ENCODE data around the gene ASF1B. TPM values are rescaled to one million over a fixed set of nuclear protein-coding genes. Genes with fewer than 3 reads are reported as not detected.

The ASF1B gene
- total RNA-seq, 4 donors from 2014 or later, result 3.2 to 25.6 (median 14.2) TPM

DNA sequence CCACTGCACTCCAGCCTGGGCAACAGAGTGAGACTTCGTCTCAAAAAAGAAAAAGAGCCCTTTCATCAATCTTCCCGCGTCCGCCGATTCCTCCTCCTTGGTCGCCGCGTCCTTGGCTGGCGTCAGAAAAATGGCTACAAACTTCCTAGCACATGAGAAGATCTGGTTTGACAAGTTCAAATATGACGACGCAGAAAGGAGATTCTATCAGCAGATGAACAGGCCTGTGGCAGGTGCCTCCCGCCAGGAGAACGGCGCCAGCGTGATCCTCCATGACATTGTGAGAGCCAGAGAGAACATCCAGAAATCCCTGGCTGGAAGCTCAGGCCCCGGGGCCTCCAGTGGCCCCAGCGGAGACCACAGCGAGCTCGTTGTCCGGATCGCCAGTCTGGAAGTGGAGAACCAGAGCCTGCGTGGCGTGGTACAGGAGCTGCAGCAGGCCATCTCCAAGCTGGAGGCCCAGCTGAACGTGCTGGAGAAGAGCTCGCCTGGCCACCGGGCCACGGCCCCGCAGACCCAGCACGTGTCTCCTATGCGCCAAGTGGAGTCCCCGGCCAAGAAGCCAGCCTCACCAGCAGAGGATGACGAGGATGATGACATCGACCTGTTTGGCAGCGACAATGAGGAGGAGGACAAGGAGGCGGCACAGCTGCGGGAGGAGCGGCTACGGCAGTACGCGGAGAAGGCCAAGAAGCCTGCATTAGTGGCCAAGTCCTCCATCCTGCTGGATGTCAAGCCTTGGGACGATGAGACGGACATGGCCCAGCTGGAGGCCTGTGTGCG, 65.9 kb downstream of the ASF1B start:
- no peak overlapping the region for H3K4me3 ChIP-seq
- no peaks in the 10 kb centered on the region for H3K9me3 ChIP-seq
- no peaks in the 10 kb centered on the region for H3K36me3 ChIP-seq
- H3K4me1 ChIP-seq, result peaks cover 17 to 36% (median 21%) of the 10 kb centered on the region in 3 donors
- no peaks in the 10 kb centered on the region for H3K27me3 ChIP-seq
- intact Hi-C loops (cut with DNase I), result loop anchor here (10.0 kb wide), 1 partner anchor 186 kb away; no protein-coding TSS in a partner anchor
- no peak for DNase-seq
- no peak overlapping the region for H3K27ac ChIP-seq
- WGBS, 2 donors, result 87 to 90% methylated on average over 15 to 35 of the region's 43 CpGs
- TF ChIP-seq, protein P1, sequence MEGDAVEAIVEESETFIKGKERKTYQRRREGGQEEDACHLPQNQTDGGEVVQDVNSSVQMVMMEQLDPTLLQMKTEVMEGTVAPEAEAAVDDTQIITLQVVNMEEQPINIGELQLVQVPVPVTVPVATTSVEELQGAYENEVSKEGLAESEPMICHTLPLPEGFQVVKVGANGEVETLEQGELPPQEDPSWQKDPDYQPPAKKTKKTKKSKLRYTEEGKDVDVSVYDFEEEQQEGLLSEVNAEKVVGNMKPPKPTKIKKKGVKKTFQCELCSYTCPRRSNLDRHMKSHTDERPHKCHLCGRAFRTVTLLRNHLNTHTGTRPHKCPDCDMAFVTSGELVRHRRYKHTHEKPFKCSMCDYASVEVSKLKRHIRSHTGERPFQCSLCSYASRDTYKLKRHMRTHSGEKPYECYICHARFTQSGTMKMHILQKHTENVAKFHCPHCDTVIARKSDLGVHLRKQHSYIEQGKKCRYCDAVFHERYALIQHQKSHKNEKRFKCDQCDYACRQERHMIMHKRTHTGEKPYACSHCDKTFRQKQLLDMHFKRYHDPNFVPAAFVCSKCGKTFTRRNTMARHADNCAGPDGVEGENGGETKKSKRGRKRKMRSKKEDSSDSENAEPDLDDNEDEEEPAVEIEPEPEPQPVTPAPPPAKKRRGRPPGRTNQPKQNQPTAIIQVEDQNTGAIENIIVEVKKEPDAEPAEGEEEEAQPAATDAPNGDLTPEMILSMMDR (IDR thresholded peaks at IDR 0.05), result no peak
- no peak for TF ChIP-seq POLR2A (IDR thresholded peaks at IDR 0.05)

Other genes starting within 250 kb of the ASF1B start
- gene BRME1, start 230.5 kb downstream of the ASF1B start, total RNA-seq, result 1 to 10 TPM; 1.8 to 6.3 (median 4.0) TPM
- gene CC2D1A, start 230.4 kb downstream of the ASF1B start, total RNA-seq, result 10 to 100 TPM; 28.0 to 56.9 (median 36.0) TPM
- gene PODNL1, start 198.2 kb downstream of the ASF1B start, total RNA-seq, result 1 to 10 TPM; 2.3 to 8.0 (median 3.3) TPM
- 10 to 100 TPM; 14.7 to 23.1 (median 19.5) TPM for gene DCAF15, start 184.1 kb downstream of the ASF1B start, total RNA-seq
- 1 to 10 TPM; 1.8 to 7.5 (median 3.9) TPM for gene RFX1, start 130.3 kb downstream of the ASF1B start, total RNA-seq
- not detected for gene RLN3, start 108.4 kb downstream of the ASF1B start, total RNA-seq
- 1 to 10 TPM in 3 of 4 donors, under 1 TPM in 1; 0.83 to 4.9 (median 2.1) TPM for gene IL27RA, start 104.8 kb downstream of the ASF1B start, total RNA-seq
- not detected for gene PALM3, start 74.5 kb downstream of the ASF1B start, total RNA-seq
- 1 to 10 TPM; 2.0 to 8.9 (median 4.0) TPM for gene MISP3, start 63.8 kb downstream of the ASF1B start, total RNA-seq
- gene C19orf67, start 50.8 kb downstream of the ASF1B start, total RNA-seq, result not detected
- gene SAMD1, start 45.8 kb downstream of the ASF1B start, total RNA-seq, result 10 to 100 TPM; 16.8 to 32.2 (median 27.1) TPM
- 10 to 100 TPM; 28.6 to 42.8 (median 37.0) TPM for gene PRKACA, start 18.8 kb downstream of the ASF1B start, total RNA-seq
- gene ADGRL1, start 69.6 kb upstream of the ASF1B start, total RNA-seq, result 10 to 100 TPM in 2 of 4 donors, 1 to 10 TPM in 2; 6.2 to 21.5 (median 10.7) TPM
- gene ADGRE5, start 244.9 kb upstream of the ASF1B start, total RNA-seq, result 10 to 100 TPM in 2 of 4 donors, 1 to 10 TPM in 2; 5.6 to 23.7 (median 11.1) TPM